ENCODE data around the gene OMA1.

The OMA1 gene

DNA sequence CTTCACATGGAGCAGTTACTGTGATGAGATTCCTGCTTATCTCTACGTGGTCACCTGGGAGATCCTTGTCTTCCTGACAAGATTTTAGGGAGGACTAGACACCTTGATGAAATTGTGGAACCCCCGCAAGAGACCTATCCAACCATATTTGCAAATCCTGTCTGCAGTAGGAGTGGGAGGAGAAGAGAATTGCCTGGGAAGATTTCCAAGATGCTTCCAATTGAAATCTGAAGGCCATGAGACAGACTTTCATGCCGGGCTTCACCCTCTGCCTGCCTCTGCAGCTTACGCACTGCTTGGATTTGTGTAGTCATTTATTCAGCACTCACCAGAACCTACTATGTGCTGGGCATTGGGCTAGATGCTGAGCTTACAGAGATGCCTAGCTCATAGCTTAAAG lies 106.6 kb downstream of the OMA1 start:
- Histone ChIP-seq H3K9ac (ENCODE audit: insufficient read length, low read depth) (no peak overlapping the region), H3K36me3 (ENCODE audit: insufficient read depth, insufficient read length, low read length) (no peaks in the 10 kb centered on the region), H3K9me3 (ENCODE audit: insufficient read depth, low read length) (no peaks in the 10 kb centered on the region), H3K4me1 (ENCODE audit: insufficient read depth, insufficient read length) (peaks cover 3% of the 10 kb centered on the region), H3K27me3 (ENCODE audit: insufficient read depth, insufficient read length) (no peaks in the 10 kb centered on the region), H3K4me3 (ENCODE audit: insufficient read length, low read depth) (no peak overlapping the region)
- TF ChIP-seq YY1 (IDR thresholded peaks at IDR 0.05; ENCODE audit: insufficient read depth, insufficient read length) (no peak), SUZ12 (IDR thresholded peaks at IDR 0.05; ENCODE audit: extremely low read depth, insufficient read depth, insufficient read length) (no peak), ZNF274 (IDR thresholded peaks at IDR 0.05; ENCODE audit: low read depth, low read length) (no peak)
- DNase-seq (ENCODE audit: low read depth, low spot score): no peak

GRCh38 chr1:58438468-58438867 lies 108.1 kb downstream of the OMA1 start:
- H3K4me3 ChIP-seq (ENCODE audit: insufficient read length, low read depth): no peak overlapping the region
- peaks cover 5% of the 10 kb centered on the region for H3K4me1 ChIP-seq (ENCODE audit: insufficient read depth, insufficient read length)
- H3K27me3 ChIP-seq (ENCODE audit: insufficient read depth, insufficient read length): no peaks in the 10 kb centered on the region
- H3K36me3 ChIP-seq (ENCODE audit: insufficient read depth, insufficient read length, low read length): no peaks in the 10 kb centered on the region
- H3K9ac ChIP-seq (ENCODE audit: insufficient read length, low read depth): no peak overlapping the region
- DNase-seq (ENCODE audit: low read depth, low spot score): no peak
- no peak for TF ChIP-seq ZNF274 (IDR thresholded peaks at IDR 0.05; ENCODE audit: low read depth, low read length)
- no peak for TF ChIP-seq SUZ12 (IDR thresholded peaks at IDR 0.05; ENCODE audit: extremely low read depth, insufficient read depth, insufficient read length)
- no peak for TF ChIP-seq YY1 (IDR thresholded peaks at IDR 0.05; ENCODE audit: insufficient read depth, insufficient read length)
- no peaks in the 10 kb centered on the region for H3K9me3 ChIP-seq (ENCODE audit: insufficient read depth, low read length)

- DNase-seq (ENCODE audit: low read depth, low spot score): no peak
Observed at GRCh38 chr1:58437623-58438022, 108.9 kb downstream of the OMA1 start.

GRCh38 chr1:58436615-58437297 lies 109.8 kb downstream of the OMA1 start:
- Histone ChIP-seq H3K36me3 (ENCODE audit: insufficient read depth, insufficient read length, low read length) (no peaks in the 10 kb centered on the region), H3K4me3 (ENCODE audit: insufficient read length, low read depth) (no peak overlapping the region), H3K9me3 (ENCODE audit: insufficient read depth, low read length) (no peaks in the 10 kb centered on the region), H3K4me1 (ENCODE audit: insufficient read depth, insufficient read length) (peaks cover 14% of the 10 kb centered on the region), H3K27me3 (ENCODE audit: insufficient read depth, insufficient read length) (no peaks in the 10 kb centered on the region), H3K9ac (ENCODE audit: insufficient read length, low read depth) (no peak overlapping the region)
- no peak for DNase-seq (ENCODE audit: low read depth, low spot score)
- TF ChIP-seq ZNF274 (IDR thresholded peaks at IDR 0.05; ENCODE audit: low read depth, low read length) (no peak), SUZ12 (IDR thresholded peaks at IDR 0.05; ENCODE audit: extremely low read depth, insufficient read depth, insufficient read length) (no peak), YY1 (IDR thresholded peaks at IDR 0.05; ENCODE audit: insufficient read depth, insufficient read length) (no peak)

More at GRCh38 chr1:58437623-58438022, 108.9 kb downstream of the OMA1 start:
- Histone ChIP-seq H3K9ac (ENCODE audit: insufficient read length, low read depth) (no peak overlapping the region), H3K4me1 (ENCODE audit: insufficient read depth, insufficient read length) (peaks cover 11% of the 10 kb centered on the region), H3K9me3 (ENCODE audit: insufficient read depth, low read length) (no peaks in the 10 kb centered on the region), H3K4me3 (ENCODE audit: insufficient read length, low read depth) (no peak overlapping the region), H3K27me3 (ENCODE audit: insufficient read depth, insufficient read length) (no peaks in the 10 kb centered on the region), H3K36me3 (ENCODE audit: insufficient read depth, insufficient read length, low read length) (no peaks in the 10 kb centered on the region)
- TF ChIP-seq SUZ12 (IDR thresholded peaks at IDR 0.05; ENCODE audit: extremely low read depth, insufficient read depth, insufficient read length): no peak
- TF ChIP-seq ZNF274 (IDR thresholded peaks at IDR 0.05; ENCODE audit: low read depth, low read length): no peak
- TF ChIP-seq YY1 (IDR thresholded peaks at IDR 0.05; ENCODE audit: insufficient read depth, insufficient read length): no peak

GRCh38 chr1:58435376-58435775 lies 111.2 kb downstream of the OMA1 start:
- Histone ChIP-seq H3K4me3 (ENCODE audit: insufficient read length, low read depth) (no peak overlapping the region), H3K4me1 (ENCODE audit: insufficient read depth, insufficient read length) (peaks cover 14% of the 10 kb centered on the region), H3K27me3 (ENCODE audit: insufficient read depth, insufficient read length) (no peaks in the 10 kb centered on the region), H3K36me3 (ENCODE audit: insufficient read depth, insufficient read length, low read length) (no peaks in the 10 kb centered on the region), H3K9ac (ENCODE audit: insufficient read length, low read depth) (no peak overlapping the region), H3K9me3 (ENCODE audit: insufficient read depth, low read length) (no peaks in the 10 kb centered on the region)
- TF ChIP-seq ZNF274 (IDR thresholded peaks at IDR 0.05; ENCODE audit: low read depth, low read length) (no peak), SUZ12 (IDR thresholded peaks at IDR 0.05; ENCODE audit: extremely low read depth, insufficient read depth, insufficient read length) (no peak), YY1 (IDR thresholded peaks at IDR 0.05; ENCODE audit: insufficient read depth, insufficient read length) (no peak)
- no peak for DNase-seq (ENCODE audit: low read depth, low spot score)

GRCh38 chr1:58434607-58435006 lies 111.9 kb downstream of the OMA1 start:
- no peaks in the 10 kb centered on the region for H3K27me3 ChIP-seq (ENCODE audit: insufficient read depth, insufficient read length)
- no peaks in the 10 kb centered on the region for H3K36me3 ChIP-seq (ENCODE audit: insufficient read depth, insufficient read length, low read length)
- H3K9me3 ChIP-seq (ENCODE audit: insufficient read depth, low read length): no peaks in the 10 kb centered on the region
- no peak overlapping the region for H3K9ac ChIP-seq (ENCODE audit: insufficient read length, low read depth)
- TF ChIP-seq YY1 (IDR thresholded peaks at IDR 0.05; ENCODE audit: insufficient read depth, insufficient read length) (no peak), SUZ12 (IDR thresholded peaks at IDR 0.05; ENCODE audit: extremely low read depth, insufficient read depth, insufficient read length) (no peak), ZNF274 (IDR thresholded peaks at IDR 0.05; ENCODE audit: low read depth, low read length) (no peak)
- H3K4me1 ChIP-seq (ENCODE audit: insufficient read depth, insufficient read length): peaks cover 14% of the 10 kb centered on the region
- DNase-seq (ENCODE audit: low read depth, low spot score): no peak
- H3K4me3 ChIP-seq (ENCODE audit: insufficient read length, low read depth): no peak overlapping the region

DNA sequence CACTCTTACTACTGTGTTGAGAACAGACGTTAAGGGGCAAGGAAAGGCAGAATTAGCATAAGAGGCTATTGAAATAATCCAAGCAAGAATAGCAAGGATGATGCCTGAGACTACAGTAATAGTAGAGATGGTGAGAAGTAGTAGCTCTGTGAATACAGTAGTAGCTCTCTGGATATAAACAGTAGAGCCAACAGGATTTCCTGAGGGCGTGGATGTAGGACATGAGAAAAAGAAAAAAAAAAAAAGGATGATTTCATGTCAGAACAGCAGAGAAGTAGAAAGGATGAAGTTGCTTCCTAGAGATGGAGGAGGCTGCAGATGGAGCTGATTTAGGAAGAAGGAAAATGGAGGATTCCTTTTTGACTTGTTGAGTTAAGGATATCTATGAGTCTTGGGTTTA lies 112.3 kb downstream of the OMA1 start:
- Histone ChIP-seq H3K27me3 (ENCODE audit: insufficient read depth, insufficient read length) (no peaks in the 10 kb centered on the region), H3K9me3 (ENCODE audit: insufficient read depth, low read length) (no peaks in the 10 kb centered on the region), H3K4me3 (ENCODE audit: insufficient read length, low read depth) (no peak overlapping the region), H3K4me1 (ENCODE audit: insufficient read depth, insufficient read length) (peaks cover 14% of the 10 kb centered on the region), H3K9ac (ENCODE audit: insufficient read length, low read depth) (no peak overlapping the region), H3K36me3 (ENCODE audit: insufficient read depth, insufficient read length, low read length) (no peaks in the 10 kb centered on the region)
- no peak for DNase-seq (ENCODE audit: low read depth, low spot score)
- no peak for TF ChIP-seq ZNF274 (IDR thresholded peaks at IDR 0.05; ENCODE audit: low read depth, low read length)
- no peak for TF ChIP-seq SUZ12 (IDR thresholded peaks at IDR 0.05; ENCODE audit: extremely low read depth, insufficient read depth, insufficient read length)
- TF ChIP-seq YY1 (IDR thresholded peaks at IDR 0.05; ENCODE audit: insufficient read depth, insufficient read length): no peak
